Medulla oblongata (tissue), 1 donor: ENCODE results near the gene GNB3.
"Not testable (repeated sequence)": the region's sequence is repeated elsewhere in the genome, so short reads cannot be mapped to it uniquely, and the experiment has no call there.

Experiments
- DNase-seq: peaks from one replicate; pipeline ENCODE4 v3.0.0-alpha.2; 2015; ENCODE audit errors: extremely low spot score

GNB3 gene

DNA sequence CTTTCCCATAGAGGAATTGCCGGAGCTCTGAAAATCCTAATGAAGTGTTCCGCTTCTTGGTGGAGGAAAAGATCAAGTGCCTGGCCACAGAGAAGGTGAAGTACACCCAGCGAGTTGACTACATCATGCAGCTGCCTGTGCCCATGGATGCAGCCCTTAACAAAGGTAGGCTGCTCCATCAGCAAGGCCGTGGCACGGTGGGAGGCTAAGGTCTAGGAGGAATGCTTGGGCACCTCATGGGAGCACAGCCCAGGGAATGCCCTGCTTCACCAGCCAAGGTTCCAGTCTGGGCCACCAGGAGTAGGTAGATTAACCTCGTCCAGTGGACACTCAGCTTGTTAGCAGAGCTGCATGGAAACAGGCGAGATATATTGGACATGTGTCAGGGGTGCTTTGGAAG, 20.2 kb downstream of the GNB3 start:
- no peak for DNase-seq

DNA sequence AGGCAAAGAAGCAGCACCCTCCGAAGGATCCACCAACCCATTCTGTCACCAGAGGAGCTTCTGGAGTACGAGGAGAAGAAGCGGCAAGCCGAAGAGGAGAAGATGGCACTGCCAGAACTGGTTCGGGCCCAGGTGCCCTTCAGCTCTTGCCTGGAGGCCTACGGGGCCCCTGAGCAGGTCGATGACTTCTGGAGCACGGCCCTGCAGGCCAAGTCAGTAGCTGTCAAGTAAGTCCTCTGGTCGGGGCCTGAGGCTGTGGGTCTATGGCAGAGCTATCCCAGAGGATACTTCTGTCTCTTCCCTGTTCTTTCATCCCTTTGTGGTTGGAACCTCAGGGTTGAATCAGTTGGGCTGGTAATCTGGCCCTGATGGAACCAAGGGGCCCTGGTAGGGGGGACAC, 20.7 kb downstream of the GNB3 start:
- no peak for DNase-seq

DNA sequence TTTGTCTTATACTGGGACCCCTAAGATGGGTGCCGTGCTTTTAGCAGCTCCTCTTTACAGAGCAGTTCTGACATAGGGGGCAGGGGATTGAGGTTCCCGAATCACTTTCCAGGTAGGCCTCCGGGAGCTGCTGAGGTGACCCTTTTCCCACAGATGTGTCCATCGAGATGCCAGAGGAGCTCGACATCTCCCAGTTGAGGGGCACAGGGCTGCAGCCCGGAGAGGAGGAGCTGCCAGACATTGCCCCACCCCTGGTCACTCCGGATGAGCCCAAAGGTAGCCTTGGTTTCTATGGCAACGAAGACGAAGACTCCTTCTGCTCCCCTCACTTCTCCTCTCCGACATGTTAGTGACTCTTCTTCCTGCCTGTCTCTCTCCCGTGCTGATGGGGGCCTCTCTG, 22.3 kb downstream of the GNB3 start:
- no peak for DNase-seq

DNA sequence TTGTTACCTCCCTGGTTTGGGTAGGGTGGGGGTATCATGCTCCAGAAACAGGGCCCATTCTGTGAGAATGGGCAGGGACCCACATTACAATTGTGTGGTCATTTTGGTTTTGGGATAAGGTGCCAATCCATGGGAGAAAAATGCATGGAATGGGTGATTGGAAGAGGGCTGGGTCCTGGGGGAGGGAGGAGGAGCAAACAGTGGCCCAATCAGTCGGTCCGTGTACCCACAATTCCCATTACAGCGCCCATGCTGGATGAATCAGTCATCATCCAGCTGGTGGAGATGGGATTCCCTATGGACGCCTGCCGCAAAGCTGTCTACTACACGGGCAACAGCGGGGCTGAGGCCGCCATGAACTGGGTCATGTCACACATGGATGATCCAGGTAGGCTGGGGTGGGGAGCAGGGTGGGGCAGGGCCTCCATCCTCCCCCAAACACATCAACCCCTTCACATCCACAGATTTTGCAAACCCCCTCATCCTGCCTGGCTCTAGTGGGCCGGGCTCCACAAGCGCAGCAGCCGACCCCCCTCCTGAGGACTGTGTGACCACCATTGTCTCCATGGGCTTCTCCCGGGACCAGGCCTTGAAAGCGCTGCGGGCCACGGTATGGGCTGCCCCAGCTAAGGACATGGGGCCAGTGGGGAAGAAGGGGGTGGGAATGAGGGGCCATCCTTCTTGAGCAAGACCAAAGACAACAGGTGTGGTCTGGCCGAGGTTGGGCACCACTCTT, 23.0 kb downstream of the GNB3 start:
- no peak for DNase-seq

DNA sequence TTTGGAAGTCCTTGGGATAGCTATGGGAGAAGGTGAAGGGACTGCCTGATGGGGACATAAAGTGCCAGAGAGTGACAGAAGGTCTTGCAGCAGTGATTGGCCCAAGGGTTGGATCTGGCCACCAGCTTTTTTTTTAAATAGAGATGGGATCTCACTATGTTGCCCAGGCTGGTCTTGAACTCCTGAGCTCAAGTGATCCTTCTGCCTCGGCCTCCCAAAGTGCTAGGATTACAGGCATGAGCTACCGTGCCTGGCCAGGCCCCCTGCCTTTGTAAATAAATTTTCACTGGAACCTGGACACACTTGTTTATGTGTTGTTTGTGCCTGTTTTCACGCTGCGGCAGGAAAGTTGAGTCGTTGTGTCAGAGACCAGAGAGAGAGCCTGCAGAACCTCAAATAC, 24.6 kb downstream of the GNB3 start:
- not testable (repeated sequence) for DNase-seq

DNA sequence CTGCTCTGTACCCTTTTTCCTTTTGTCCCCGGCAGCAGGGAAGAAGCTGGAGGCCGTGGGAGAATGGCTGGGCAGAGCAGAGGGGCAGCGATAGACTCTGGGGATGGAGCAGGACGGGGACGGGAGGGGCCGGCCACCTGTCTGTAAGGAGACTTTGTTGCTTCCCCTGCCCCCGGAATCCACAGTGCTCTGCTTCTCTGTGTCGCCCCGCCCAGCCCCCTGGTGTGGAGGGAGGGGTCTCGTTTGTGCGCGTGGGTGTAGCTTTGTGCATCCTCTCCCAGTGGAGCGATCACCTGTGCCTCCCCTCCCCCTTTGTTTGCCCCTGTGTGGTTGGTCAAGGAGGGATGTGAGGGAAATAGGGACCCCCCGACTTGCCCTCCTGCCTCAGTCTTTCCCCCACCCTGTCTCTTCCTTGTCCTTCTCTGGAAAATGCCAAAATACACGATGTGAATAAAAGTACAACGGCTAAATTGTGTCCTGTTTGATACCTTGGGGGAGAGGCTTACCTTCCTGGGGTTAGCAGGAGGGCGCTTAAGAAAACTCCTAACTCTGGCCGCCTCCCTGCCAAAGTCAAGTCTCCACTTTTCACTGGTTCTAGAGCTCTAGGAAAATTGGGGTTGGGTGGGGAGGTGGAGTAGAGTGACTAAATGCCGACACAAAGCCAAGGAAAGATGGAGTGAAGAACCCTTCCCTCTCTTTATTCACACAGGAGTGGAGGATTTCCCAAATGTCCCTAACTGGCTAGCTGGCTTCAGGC, 25.6 kb downstream of the GNB3 start:
- no peak for DNase-seq

DNA sequence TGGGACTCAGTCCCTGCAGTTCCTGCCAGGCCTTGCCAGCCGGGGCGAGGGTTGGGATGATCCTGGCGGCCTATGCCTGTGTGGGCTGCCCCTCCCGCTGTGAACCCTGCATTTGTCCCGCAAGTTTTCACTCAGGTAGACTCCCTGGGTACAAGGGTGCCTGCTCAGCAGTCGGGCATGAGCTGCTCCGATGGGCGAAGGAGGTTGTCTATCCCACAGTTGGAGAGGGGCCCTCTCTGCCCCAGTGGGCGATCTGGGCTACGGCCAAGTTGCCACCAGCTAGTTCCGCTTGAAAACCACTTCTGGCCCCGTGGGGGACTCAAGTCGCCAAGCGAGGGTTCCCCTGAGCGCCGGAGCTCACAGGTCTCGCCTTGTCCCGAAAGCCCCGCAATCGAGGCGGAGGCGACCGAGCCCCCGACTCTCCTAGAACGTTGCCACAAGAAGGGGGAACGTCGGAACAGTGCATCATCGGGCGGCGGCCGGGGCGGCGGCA, 26.2 kb downstream of the GNB3 start:
- DNase-seq: peak; percentile 54

DNA sequence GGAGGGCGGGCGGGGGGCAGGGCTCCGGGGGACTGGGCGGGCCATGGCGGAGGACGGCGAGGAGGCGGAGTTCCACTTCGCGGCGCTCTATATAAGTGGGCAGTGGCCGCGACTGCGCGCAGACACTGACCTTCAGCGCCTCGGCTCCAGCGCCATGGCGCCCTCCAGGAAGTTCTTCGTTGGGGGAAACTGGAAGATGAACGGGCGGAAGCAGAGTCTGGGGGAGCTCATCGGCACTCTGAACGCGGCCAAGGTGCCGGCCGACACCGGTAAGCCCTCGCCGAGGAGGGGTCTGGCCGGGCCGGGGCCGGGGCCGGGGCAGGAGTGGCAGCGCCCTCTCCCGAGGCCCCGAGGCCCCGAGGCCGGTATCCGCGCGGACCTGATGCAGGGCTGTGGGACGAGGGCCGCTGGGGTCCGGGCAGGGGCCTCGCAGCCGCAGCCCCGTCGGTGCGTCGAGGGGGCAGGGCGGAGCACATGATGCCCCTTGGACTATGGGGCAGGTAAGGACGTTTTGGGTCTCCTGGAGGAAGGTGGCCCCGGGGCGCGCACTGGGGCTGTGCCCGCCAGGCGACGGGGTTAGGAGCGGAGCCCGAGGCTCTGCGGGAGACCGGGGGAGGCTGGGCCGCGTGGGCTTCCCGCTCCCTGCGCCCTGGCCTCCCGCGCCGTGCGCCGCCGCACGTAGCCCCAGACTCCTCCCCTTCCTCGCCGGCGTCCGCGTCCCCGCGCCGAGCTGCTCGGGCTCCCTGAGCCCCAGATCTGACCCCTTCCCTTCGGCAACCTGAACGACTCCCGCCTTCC, 26.9 kb downstream of the GNB3 start, which contains the start of gene TPI1:
TSS of gene TPI1 (plus strand) at position 119 of the 798 bp plus-strand sequence. CDS start at position 155, 36 bp downstream.
- DNase-seq: peak; percentile 84

DNA sequence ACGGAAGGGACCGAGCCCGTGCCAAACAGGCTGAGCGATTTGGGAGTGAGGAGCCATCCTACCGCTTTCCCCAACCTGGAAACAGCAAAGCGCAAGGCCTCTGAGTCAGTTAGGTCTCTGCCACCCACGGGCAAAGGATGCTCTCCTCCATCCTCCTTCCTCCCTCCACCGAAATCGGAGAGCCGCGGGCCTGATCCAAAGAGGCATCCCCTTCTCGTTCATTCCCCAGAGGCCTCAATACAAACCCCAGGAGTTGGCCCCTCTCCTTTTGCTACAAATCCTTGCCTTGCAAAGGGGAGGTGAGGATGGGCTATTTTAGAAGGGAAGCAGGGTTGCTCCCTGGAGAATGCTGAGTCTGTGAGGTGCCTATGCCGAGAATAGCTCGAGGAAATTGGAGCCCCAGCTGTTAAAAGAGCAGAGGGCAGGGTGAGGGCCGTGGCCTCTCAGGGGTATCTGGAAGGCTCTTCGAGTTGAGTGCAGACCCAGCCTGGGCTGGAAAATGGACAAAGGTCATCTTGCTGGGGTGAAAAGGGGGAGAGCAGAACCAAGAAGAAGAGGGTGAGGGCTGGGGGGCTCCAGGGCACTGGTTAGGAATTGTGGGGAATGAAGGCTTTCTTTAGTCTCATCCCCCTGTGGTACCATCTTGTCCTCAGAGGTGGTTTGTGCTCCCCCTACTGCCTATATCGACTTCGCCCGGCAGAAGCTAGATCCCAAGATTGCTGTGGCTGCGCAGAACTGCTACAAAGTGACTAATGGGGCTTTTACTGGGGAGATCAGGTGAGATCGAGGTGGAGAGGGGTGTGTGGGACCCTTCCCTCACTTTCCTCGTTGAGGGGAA, 27.7 kb downstream of the GNB3 start:
- DNase-seq: no peak

DNA sequence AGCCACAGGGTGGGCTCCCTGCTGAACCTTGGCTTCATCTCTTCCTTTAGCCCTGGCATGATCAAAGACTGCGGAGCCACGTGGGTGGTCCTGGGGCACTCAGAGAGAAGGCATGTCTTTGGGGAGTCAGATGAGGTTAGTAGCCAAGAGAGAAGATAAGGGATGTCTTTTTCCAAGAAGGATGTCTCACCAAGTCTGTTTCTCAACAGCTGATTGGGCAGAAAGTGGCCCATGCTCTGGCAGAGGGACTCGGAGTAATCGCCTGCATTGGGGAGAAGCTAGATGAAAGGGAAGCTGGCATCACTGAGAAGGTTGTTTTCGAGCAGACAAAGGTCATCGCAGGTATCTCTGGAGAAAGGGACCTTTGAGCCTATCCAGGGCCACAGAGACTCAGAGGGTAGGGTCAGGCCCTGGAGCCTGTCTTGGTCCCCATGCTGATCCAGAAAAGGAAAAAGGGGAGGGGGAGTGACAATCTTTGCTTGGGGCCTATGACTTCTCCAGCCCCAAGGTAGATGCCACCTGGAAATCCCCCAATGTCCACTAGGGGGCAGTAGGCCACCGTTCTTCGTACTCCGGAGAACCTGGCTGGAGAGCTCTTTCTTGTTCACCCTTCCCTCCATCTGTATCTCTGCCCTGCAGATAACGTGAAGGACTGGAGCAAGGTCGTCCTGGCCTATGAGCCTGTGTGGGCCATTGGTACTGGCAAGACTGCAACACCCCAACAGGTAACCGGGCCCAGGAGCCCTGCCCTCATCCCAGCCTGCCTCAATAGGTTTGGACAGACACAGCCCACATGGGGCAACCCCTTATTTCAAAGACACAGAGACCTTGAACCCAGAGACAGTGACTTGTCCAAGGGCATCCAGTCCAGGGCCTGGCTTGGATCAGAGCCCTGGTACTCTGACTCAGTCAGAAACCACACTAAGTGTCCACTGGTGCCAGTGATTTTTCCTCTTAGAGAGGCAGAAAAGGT, 28.6 kb downstream of the GNB3 start:
- DNase-seq: peak; percentile 91

DNA sequence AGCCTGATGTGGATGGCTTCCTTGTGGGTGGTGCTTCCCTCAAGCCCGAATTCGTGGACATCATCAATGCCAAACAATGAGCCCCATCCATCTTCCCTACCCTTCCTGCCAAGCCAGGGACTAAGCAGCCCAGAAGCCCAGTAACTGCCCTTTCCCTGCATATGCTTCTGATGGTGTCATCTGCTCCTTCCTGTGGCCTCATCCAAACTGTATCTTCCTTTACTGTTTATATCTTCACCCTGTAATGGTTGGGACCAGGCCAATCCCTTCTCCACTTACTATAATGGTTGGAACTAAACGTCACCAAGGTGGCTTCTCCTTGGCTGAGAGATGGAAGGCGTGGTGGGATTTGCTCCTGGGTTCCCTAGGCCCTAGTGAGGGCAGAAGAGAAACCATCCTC, 29.6 kb downstream of the GNB3 start:
- not testable (repeated sequence) for DNase-seq

DNA sequence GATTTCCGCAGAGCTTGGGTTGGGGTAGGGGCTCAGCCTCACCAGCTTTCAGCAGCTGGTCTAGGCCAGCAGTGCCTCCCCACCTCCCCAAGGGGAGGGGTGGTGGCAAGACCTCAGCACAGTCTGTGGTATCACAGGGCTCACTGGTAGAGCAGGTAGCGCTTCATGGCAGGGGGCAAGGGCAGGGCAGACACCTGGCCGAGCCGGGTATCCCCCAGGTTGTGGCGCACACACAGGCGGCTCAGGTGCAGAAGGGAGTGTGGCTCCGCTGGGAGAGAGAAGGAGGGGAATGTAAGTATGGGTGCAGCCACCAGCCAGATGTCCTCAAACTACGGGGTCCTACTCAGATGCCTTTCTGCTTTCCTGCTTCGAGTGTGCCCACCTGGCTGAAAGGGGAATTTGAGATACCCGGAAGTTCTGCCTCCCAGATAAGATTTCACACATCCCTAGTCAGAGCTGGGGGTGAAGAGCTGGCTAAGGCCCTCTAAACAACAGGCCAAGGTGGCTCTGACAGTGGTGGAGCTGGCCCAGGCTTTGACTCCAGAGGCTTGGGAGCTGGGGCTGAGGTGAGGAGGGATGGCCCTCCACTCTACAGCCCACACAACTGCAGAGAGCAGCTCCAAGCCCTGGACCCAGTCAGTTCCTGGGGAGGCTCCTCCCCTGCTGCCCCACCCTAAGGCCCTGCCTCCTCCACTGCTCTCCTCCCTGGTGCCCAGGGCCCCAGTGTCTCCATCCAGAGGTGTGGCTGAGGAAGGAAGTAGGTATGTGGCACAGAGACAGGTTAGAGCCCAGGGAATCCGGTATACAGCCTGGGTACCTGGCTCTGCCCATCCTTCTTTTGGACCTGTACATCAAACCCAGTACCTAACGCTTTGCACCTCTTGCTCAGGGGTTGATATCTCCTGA, 30.6 kb downstream of the GNB3 start:
- no peak for DNase-seq

DNA sequence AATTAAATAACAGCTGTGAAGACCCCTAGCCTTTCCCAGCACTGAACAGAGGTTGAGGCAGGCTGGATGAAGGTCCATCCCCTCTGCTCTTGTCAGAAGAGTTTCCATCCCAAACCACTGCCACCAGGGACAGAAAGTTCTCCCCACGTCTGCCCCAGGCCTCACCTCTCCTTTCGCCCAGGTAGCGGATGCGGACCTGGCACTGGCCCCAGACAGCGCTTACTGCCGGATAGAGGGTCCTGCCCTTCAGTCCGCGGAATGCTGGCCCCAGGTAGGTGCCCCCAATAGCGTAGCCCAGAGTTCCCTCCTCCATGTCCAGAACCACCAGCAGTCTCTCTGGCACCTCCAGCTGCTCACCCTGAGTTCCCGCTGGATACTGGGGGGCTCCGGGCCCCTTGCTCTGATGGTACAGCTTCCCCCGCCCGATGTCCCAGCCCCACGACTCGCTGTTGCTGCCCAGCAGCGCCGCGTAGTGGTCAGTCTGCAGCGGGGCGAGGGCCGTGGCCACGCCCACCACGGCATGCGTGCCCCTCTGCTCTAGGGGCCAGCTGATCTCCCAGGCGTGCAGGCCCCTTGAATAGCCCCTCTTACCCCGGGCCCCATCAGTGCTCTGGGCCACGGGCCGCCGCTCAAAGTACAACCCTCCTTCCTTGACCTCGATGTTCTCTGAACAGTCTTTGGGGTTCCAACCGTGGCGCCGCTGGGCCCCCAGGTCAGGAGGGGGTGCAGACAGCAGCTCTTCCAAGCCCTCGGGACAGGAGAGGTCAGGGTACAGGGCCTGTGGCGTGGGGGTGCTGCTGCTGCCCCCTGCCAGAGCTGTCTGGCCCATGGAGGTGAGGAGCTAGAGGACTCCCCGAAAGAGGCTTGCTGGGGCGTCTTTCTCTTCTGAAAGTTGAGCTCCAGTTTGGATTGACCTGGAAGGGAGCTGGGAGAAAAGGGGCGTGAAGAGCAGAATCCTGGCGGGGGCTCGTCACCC, 31.6 kb downstream of the GNB3 start:
- peak; percentile 87 for DNase-seq

DNA sequence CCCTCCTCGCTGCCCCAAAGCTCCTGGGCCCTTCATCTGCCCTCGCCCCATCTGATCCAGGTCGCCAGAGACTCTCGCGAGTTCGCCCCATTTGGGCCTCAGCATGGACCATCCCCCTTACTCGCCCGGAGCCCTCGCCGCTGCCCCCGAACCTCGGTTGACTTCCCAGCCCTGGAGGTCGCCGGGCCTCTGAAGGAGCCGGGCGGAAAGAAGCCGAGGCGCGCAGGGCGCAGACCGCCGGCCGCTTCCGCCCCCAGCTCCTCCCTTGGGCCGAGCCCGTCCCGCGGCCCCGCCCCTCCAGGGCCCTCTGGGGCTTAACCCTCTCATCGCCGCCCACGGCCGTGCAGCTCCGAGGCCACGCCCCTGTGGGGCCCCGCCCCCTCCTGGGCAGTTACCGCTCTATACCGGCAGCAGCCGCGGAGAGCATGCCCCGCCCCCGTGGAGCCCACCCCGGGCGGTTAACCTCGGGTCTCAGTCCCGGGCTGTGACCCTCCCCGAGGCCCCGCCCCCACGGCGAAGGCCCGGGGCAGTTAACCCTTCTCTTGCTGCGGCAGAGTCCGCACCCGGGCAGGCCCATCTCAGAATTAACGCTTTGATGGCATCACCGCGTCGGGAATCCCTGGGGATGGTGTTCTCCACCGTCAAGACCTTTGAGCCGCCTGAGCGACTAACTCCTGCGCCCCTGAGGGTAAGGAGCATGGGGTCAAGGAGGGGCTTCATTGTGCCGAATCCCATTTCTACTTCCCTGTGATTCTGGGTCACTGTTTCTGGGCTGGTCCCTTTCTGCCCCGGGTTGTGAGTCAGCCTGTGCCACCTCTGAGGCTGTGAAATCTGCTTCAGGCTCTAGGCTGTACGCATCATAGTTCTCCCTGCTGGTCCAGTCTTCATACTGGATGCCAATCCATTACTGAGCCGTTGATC, 32.6 kb downstream of the GNB3 start, which contains the start of gene SPSB2:
TSS of gene SPSB2 (minus strand) at position 210 of the 921 bp plus-strand sequence. CDS start 402 bp downstream, outside the sequence.
- DNase-seq: peak; percentile 95

DNA sequence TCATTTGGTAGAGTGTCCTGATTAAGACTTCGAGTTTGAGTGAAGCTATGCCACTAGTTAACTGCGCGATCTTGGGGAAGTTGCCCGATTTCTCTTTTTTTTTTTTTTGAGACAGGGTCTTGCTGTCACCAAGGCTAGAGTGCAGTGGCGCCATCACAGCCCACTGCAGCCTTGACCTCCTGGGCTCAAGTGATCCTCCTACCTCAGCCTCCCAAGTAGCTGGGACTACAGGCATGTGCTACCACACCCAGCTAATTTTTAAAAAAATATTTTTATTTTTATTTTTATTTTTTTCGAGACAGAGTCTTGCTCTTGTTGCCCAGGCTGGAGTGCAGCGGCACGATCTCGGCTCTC, 33.3 kb downstream of the GNB3 start:
- not testable (repeated sequence) for DNase-seq

DNA sequence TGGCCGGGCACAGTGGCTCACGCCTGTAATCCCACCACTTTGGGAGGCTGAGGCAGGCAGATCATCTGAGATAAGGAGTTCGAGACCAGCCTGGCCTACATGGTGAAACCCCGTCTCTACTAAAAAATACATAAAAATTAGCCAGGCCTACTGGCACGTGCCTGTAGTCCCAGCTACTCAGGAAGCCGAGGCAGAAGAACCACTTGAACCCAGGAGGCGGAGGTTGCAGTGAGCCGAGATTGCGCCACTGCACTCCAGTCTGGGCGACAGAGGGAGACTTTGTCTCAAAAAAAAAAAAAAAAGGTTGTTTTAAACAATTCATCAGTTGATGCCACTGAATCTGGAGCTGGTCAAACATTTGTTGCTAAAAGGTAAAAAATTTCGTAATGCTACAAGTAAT, 39.1 kb downstream of the GNB3 start:
- not testable (repeated sequence) for DNase-seq

DNA sequence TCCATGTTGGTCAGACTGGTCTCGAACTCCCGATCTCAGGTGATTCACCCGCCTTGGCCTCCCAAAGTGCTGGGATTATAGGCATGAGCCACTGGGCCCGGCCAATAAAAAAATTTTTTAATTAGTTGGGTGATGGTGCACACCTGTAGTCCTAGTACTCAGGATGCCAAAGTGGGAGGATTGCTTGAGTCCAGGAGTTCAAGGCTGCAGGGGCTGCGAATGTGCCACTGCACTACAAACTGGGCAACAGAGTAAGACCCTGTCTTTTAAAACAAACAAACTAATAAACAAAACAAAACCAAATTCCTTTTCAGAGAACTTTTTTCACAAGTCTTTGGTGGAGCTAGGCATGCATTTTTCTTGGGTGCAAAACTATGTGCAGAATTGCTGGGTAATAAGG, 42.5 kb downstream of the GNB3 start:
- no peak for DNase-seq
